ENCODE data around the gene CR1L.
"Not testable (repeated sequence)": the region's sequence is repeated elsewhere in the genome, so short reads cannot be mapped to it uniquely, and the experiment has no call there.

Gene CR1L

DNA sequence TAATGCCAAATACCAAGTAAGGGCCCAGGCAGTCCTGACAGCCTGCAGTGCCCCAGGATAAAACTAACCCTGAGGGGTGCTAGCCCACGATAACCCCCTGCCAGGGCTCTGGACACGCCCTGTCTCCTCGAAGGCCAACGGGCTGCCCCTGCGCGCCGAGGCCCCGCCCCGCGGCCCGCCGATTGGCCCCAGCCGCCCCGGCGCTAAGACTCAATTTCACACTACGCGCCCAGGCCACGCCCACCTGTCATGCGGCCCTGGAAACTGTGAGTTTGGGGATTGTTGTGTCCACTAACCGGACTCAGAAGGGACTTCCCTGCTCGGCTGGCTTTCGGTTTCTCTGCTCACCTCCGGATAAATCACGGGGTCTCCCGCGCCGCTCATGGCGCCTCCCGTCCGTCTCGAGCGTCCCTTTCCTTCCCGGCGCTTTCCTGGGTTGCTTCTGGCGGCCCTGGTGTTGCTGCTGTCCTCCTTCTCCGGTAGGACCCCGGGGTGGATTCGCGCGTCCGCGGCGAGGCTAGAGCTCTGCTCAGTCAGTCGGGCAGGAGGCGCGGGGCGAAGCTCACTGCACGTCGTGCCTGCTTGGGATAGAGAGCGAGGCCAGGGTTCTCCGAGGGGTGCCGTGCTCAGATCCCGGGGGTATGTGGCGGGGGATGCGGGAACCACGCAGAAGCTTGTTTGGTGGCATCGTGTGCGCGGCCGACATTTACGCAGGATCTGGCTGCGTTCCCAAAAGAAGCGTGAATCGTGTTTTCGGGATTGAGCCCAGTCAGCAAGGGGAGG lies at the start of gene CR1L:
CR1L (plus strand) TSS at position 282 of the 783 bp plus-strand sequence; CDS start at position 383, 101 bp downstream.
- peak; percentile 96 for DNase-seq (ENCODE audit: low read depth, low spot score)

DNA sequence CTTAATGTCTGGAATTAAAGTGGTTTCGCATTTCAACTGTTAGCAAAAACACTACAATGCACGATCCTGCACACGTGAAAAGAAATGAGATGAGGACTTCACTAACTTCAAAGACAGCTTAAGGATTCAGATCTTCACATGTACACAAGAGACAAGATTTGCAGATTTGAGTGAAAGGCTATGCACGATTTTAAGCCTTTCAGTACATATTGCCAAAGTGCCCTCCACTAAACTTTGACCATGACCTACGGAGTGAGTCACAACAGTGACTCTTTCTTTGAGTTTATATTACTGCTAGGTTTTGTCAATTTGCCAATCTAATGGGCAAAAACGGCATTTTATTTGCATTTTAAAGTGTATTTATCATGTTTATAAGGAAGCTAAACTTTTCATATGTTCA lies 41.2 kb upstream of the CR1L start:
- DNase-seq (ENCODE audit: low read depth, low spot score), result no peak

DNA sequence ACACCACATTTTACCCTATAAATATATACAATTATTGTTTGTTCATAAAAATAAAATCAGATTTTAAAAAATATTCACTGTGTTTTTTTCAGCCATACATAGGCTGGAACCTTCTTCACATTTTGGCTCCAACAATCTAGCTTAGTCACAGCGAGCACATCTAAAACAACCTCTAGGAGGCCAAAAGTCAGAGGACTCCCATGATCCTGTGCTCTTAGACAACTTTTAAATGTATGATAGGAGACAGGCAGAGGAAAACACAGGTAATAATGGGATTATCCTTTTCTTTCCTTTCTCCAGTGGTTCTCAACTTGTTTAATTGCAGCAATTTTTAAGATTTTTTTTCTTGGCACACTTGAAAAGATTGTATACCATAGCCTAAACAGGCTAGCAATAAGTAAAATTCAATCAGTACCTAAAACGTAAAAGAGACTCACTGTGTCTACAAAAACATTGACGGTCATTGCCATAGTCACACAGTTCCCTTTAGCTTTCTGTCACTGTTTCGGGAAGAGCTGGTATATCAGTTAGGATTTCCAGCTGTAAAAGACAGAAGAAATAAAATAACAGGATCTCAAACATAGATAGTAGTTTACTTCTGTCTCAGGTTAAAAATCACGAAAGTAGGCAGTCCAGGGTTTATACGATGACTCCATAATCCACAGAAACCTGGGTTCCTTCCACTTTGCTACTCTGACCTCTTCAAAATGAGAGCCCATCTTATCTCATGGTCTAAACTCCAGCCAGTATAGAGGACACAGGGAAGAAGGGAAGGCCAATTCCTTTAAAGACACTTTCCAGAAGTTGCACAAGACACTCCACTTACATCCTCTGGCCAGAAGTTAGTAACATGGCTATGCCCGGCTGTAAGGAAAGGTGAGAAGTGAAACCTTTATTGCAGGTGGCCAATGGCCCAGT lies 39.2 kb upstream of the CR1L start:
- no peak for DNase-seq (ENCODE audit: low read depth, low spot score)

DNA sequence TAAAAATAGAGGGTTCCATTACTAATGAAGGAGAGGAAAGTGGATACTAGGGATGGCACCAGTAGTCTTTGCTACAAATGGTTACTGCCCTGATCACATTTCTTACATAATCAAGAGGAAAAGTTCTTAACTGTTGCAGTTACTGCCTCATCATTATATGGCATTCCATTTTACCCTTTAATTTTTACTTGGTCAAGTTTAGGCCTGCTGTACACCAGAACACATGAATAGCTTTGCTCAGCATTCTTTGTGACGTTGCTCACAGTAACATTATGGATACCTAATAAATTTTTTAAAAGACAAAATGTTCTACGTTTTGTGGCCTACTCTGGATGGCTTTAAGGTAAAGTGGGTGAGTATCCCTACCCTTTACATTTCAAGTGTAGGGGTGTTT lies 38.6 kb upstream of the CR1L start:
- no peak for DNase-seq (ENCODE audit: low read depth, low spot score)

DNA sequence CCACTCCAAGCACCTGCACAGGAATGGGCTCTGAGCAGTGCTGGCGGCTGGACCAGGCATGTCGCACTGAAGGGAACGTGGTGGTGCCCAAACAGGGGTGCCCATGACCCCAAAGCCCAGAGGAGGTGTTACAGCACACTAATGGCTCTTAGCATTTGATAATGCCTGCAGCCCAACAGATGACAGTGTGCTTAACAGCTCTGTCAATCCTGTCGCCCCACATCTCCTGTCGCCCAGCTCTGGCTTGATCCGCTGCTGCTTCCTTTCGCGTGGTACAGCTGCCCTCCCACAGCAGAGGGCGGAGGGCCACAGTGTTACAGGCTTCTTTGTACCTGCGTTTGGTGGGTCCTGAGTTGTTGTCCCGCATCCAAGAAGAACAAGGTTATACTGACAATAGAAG lies 32.2 kb upstream of the CR1L start:
- no peak for DNase-seq (ENCODE audit: low read depth, low spot score)

DNA sequence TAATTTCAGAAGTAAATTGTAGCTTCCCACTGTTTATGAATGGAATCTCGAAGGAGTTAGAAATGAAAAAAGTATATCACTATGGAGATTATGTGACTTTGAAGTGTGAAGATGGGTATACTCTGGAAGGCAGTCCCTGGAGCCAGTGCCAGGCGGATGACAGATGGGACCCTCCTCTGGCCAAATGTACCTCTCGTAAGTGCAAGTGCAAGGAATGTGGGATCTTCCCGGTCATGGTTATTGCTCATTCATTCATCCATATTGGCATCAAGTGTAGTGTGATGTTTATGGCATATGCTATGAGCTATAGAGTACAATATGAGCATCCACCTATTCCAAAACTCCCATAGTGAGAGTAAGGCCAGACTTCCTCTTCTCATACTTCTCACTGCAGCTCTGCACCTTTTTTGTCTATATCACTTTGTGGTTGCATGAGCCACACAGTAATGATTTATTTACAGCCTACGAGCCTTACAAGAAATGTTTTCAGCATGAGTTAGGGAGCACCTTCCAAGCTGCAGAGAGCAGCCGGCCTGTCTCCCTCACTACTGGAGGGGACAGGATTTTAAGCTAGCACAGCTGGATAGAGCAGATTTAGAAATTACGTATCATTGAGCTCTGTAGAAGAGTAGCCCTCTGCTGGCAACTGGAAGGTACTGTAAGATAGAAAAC lies 24.9 kb upstream of the CR1L start:
- DNase-seq (ENCODE audit: low read depth, low spot score), result peak; percentile 21

DNA sequence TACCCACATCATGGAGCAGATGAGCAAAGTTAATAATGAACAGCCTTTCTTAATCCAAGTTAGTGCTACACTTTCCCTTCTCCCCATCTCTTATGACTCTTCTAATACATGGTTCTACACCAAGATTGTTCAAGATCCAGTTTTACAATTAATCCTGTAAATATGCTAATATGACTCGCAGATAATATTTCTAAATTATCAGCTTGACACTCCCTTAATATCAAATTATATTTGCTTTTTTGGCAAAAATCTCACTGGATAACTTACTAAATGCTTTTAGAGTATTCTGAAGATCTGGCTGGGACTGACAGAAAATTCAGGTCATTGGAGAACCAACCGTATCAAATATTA lies 24.4 kb upstream of the CR1L start:
- no peak for DNase-seq (ENCODE audit: low read depth, low spot score)

DNA sequence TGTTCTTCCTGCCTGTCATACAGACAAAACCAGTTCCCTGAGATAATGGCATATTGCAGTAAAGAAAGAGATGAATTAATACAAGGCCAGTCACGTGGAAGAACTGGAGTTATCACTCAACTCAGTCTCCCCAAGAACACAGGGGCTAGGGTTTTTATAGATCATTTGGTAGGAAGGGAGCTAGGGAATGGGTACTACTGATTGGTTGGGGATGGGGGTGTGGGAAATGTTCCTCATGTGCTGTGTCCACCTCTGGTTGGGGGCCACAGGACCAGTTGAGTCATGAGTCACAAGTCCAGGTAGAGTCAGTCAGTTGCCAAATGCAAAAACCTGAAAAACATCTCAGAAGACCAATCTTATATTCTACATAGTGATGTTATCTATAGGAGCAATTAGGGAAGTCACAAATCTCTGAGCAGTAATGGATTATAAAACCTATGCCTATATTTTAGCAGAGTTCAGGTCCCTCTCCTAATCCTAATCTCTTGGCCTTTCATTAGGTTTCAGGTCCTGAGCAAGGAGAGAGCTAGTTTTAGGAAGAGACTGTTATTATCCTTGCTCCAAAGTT lies 19.3 kb upstream of the CR1L start:
- DNase-seq (ENCODE audit: low read depth, low spot score), result not testable (repeated sequence)

DNA sequence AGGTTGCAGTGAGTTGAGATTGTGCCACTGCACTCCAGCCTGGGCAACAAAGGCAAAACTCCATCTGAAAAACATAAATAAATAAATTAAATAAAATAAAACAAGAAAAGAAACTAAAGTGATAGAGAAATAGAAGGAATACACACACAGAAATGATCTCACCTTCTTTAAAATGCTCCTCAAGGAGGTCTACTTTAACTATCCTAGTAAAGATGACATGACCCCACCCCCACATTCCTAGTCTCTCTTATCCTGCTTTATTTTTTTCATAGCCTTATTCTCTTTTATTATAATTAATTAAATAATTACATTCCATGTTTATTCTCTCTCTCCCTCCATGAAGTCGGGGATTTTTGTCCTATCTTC lies 18.0 kb upstream of the CR1L start:
- DNase-seq (ENCODE audit: low read depth, low spot score), result no peak

DNA sequence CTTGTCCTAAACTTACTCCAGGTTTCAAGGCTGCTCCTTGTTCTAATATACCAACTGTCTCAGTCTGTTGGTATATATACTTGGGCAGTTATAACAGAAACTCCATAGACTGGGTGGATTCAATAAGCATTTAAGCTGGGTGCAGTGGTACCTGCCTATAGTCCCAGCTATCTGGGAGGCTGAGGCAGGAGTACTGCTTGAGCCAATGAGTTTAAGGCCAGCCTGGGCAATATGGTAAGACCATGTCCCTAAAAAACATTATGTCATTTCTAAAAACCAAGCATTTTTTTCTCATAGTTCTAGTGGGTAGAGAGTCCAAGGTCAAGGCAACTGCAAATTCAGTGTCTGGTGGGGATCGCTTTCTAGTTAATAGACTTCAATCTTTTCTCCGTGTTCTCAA lies 17.4 kb upstream of the CR1L start:
- DNase-seq (ENCODE audit: low read depth, low spot score), result no peak

DNA sequence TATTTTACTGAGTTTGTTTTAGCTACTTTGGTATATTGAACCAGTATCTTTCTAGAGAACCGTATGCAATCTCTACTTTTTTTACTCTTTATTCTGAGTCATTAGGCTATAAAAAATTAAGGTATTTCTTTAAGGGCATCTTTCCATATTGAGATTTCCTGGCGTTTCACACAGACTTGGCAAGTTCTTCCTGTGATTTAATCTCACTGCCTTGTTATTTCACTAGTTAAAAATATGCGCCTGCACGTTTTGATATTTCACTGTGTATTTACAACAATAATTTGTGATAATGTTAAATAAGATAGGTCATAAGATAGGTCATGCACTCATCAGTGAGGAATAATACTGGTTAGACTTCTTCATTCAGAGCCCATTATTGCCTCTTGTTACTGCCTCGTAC lies 16.2 kb upstream of the CR1L start:
- DNase-seq (ENCODE audit: low read depth, low spot score), result no peak

DNA sequence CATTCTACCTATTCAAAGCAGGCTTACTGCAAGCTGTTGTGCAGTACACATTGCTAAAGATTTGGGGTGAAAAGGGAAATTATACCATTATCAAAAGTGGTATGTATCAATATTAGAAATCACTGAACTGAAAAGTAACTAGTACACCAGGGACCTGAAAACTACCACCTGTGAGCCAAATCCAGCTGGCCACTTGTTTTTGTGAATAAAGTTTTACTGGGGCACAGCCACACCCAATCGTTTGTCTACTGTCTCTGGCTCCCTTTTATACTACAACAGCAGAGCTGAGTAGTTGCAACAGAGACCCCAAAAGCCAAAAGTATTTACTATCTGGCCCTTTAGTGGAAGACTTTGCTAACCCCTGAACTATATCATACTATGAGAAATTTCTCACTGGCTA lies 13.8 kb upstream of the CR1L start:
- no peak for DNase-seq (ENCODE audit: low read depth, low spot score)

DNA sequence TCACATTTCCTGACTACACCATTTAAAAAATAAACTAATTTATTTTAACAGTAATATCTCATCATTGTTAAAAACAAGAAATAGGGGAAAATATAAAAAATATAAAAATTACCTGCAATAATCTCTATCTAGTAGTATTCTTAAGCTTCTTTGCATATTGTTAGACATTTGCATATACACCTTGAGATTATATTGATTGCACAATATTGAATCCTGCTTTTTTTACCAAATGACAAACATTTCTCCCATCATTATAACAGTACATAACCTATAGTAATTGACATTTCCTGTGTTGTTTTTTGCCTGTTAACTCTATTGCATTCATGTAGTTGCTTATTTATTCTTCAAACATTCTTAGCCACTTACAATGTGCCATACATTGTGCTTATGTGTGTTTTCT lies 11.7 kb upstream of the CR1L start:
- no peak for DNase-seq (ENCODE audit: low read depth, low spot score)

DNA sequence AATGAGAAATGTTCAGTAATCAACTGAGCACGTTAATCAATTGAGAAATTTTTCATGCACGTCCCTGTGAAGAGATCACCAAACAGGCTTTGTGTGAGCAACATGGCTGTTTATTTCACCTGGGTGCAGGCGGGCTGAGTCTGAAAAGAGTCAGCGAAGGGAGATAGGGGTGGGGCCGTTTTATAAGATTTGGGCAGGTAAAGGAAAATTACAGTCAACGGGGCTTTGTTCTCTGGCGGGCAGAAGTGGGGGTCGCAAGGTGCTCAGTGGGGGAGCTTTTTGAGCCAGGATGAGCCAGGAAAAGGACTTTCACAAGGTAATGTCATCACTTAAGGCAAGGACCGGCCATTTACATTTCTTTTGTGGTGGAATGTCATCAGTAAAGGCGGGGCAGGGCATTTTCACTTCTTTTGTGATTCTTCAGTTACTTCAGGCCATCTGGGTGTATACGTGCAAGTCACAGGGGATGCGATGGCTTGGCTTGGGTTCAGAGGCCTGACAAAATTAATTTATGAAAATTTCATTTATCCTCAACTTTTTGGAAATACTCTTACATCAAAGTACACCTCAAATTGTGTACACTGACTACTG lies 11.1 kb upstream of the CR1L start:
- peak; percentile 51 for DNase-seq (ENCODE audit: low read depth, low spot score)

DNA sequence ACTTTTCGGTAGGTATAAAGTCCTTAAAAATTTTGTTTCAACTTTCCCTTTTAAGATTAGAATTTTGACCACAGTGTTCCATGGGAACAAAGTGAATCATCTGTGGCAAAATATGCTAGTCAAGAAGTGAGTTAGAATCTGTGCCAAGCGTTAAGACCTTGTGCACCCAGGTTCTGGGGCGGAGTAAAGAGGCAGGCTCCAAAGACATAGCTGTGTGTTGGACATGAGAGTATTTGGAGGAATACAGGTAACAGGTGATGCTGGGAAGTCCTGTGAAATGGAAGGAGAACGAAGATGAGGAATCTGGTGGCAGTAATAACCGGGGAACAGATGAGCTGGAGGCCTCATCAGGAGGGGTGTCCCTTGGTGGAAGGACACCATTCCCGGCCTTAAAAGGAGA lies 10.6 kb upstream of the CR1L start:
- DNase-seq (ENCODE audit: low read depth, low spot score), result not testable (repeated sequence)

DNA sequence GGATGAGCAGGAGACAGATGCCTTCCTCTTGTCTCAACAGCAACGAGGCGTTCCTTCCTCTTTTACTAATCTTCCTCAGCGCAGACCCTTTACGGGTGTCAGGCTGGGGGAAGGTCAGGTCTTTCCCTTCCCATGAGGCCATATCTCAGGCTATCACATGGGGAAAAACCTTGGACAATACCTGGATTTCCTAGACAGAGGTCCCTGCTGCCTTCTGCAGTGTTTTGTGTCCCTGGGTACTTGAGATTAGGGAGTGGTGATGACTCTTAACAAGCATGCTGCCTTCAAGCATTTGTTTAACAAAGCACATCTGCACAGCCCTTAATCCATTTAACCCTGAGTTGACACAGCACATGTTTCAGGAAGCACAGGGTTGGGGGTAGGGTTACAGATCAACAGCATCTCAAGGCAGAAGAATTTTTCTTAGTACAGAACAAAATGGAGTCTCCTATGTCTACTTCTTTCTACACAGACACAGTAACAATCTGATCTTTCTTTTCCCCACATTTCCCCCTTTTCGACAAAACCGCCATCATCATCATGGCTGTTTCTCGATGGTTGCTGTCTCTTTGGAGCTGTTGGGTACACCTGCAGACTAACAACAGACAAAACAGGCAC lies 9.3 kb upstream of the CR1L start:
- peak; percentile 80 for DNase-seq (ENCODE audit: low read depth, low spot score)

DNA sequence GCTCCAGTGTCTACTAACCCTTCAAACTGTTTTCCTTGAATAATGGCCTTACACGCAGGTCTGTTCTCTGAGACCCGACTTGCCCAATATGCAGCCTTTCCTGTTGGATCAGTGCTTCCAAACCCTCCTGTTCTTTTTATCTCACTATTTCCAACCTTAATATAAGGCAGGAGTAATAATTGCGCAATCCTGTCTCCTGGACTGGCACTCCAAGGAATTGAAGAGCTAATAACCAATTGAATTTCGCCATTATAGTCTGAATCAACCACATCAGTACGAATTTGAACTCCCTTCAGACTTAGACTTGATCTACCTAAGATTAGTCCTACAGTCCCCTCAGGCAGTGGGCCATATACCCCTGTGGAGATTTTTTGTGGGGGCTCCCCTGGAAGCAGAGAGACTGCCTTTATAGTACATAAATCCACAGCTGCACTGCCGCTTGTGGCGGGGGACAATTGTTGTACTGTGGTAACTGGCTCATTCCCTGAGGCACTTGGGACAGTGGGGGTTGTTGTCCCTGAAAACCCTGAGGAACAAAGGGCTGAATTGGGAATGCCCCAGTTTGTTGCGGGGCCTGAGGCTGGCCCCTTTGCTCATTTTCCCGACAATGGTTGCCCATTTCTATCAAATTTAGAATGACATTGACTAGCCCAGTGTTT lies 6.3 kb upstream of the CR1L start:
- peak; percentile 59 for DNase-seq (ENCODE audit: low read depth, low spot score)

DNA sequence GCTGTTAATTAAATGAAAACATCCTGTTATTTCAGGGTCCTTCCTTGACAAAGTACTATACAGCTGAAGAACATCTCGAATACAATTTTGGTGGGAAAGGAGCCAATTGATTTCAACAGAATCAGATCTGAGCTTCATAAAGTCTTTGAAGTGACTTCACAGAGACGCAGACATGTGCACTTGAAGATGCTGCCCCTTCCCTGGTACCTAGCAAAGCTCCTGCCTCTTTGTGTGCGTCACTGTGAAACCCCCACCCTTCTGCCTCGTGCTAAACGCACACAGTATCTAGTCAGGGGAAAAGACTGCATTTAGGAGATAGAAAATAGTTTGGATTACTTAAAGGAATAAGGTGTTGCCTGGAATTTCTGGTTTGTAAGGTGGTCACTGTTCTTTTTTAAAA lies 5.6 kb upstream of the CR1L start:
- not testable (repeated sequence) for DNase-seq (ENCODE audit: low read depth, low spot score)

DNA sequence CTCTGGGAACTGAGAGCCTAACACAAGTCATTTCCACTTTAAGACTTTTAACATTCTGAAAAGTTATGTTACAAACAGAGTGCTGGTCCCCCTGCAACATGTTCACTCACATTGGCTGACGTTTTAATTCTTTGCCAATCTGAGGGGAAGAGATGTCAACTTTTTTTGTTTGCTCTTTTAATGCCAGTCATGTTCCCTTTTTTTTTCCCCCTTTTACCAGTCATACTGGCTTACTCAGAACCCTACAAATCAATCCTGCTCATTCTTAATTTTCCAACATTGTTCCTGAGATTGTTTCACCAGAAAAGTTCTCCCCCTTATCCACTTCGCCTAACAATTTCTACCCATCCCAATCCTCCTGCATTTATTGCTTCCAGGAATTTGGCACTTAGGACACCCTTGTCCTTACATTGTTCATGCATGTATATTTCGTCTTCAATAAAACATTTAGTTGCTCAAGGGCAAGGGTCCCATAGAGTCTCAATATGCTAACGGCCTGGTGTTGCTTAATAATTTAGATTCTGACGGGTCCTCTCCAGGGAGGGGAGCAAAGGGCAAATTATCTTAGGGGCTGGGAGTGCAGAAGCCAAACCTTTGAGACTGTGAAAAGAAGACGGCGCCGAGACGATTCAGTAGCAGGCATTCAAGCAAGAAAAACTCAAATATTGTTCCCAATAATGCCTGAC lies 624 bp upstream of the CR1L start:
- no peak for DNase-seq (ENCODE audit: low read depth, low spot score)

DNA sequence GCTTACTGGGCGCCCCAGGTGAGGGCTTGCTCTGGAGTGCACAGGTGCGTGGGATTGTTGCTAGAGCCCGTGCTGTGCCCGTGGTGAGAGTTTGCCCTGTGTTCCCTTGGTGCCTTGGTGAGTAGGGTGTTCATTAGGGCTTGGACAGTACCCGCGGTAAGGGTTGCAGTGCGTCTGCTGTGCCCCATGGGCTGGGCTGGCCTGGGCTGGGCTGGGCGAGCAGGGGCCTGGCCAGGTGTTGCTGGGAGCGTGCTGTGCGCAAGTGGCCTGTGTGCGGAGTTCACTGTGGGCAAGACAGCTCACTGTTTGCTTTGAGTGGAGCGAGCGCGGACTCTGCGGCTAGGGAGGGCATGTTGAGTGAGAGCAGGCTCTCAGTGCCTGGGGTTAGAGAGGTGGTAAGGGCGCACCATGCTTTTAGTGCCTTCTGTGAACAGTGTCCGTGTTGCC lies 725 bp downstream of the CR1L start:
- DNase-seq (ENCODE audit: low read depth, low spot score), result peak; percentile 60
